HG03139 (cell line): ENCODE results near the gene SRGAP1.
"Not testable (repeated sequence)": the region's sequence is repeated elsewhere in the genome, so short reads cannot be mapped to it uniquely, and the experiment has no call there.

Source experiments
- ATAC-seq: cut with Tn5 transposase; IDR thresholded peaks from one replicate; pipeline ENCODE4 v1.9.1; 2021; ENCODE audit not compliant: unreplicated experiment

Gene SRGAP1

DNA sequence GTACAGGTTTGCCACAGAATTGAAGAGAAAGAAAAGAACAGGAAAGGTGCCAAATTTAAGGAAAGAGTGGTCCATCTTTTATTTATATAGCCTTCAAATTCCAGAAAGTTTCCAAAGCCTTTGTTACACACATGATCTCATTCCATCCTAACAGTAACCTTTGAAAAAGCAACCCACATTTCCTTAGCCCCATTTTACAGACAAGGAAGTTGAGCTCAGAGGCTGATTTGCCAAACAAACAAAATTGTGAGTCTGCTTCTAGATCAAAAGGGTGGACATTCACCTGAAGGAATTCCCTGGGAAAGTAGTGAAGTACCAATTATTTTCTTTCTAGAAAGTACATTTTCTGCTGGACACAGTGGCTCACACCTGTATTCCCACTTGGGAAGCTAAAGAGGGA lies 345.6 kb downstream of the SRGAP1 start:
- ATAC-seq, result no peak

GRCh38 chr12:64192644-64193444 lies 348.3 kb downstream of the SRGAP1 start:
- peak; percentile 87 for ATAC-seq

- no peak for ATAC-seq
These were observed 349.4 kb downstream of the SRGAP1 start for GRCh38 chr12:64193931-64194330.

DNA sequence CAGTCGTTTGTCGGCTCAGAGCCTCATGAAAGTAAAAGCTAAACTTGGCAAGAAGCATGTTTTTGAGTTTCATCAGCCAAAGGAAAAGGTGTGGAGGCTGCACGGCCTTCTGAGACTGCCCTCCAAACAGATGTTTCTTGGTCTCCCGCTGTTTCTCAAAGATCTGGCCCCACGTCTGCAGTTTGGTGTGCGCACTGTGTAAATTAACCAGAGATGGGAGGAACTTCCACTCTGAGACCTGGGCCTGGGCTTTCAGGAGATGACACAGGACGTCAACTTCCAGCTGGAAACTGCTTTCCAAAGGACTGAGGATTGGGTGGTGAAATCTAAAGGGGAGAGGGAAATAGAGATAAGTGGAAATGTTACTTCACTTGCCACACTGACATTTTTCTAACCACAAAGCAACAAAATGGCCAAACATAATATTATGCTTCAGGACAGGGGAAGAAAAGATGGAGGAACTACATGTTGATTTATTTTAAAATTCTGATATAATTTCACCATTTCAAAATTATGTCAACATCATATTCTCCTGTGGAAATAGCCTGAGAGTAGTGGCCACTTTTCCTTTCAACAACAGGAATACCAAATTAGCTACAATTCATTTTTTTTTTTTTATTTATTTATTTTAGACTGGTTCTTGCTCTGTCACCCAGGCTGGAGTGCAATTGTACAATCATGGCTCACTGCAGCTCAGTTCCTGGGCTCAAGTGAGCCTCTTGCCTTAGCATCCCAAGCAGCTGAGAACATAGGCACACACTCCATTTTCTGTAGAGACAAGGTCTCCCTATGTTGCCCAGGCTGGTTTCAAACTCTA lies 350.0 kb downstream of the SRGAP1 start:
- ATAC-seq, result no peak

GRCh38 chr12:64195841-64196240 lies 351.3 kb downstream of the SRGAP1 start:
- not testable (repeated sequence) for ATAC-seq

DNA sequence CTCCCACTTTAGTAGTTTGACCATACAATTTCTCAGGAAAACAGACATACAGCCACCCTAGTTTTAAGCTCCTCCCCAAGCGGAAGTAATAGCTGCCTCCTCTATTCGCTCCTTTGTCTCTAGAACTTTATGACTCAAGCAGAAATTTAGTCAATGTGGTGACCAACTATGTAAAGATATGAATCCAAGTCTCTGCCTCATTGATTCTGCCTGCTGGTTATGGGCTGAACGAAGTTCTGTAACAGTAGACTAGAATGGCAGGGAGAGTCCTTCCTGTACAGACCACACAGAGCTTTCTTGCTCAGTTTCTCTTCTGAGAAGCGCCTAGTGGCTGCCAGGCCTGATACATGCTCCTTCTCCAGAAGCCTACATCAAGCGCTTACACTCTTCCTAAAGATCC lies 358.5 kb downstream of the SRGAP1 start:
- ATAC-seq, result no peak

- ATAC-seq, result no peak
These were observed 359.3 kb downstream of the SRGAP1 start for GRCh38 chr12:64203775-64204174.

DNA sequence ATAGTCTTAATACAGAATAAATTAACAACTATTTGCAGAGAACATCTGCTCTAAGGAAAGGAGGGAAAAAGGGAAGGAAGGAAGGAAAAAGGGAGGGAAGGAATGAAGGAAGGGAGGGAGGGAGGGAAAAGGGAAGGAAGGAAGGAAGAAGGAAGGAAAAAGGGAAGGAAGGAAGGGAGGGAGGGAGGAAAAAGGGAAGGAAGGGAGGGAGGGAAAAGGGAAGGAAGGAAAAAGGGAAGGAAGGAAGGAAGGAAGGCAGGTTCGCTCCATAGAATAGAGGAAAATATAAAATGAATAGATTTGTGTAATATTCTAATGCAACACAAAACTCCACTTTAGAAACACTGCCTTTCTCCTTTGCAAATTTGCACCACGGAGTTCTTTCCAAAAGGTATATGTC lies 361.0 kb downstream of the SRGAP1 start:
- ATAC-seq, result no peak

DNA sequence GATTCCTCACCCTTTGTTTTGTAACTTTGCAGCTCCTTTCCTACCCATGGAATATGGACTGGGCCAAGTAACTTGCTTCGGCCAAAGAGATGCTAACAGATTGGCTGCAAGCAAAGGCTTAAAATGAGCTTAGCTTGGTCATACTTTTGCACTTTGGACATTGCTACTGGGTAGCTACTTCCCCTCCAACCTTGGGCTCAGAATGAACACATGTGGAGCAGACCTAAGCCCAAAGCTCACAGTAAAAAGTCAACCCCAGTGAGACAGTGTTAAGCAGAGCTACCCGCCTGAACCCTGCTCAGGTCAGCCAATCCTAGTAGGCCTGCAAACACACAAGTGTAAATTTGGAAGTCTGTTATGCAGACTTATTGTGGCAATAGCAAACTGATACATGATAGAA lies 363.0 kb downstream of the SRGAP1 start:
- ATAC-seq, result no peak
